HG03354 (cell line): ENCODE results near the gene SP140.
A peak's percentile ranks its signal among the peaks of the same experiment; 100 is the strongest.

Source experiments
- ATAC-seq: cut with Tn5 transposase; IDR thresholded peaks from one replicate; pipeline ENCODE4 v1.9.1; 2021; ENCODE audit warnings: mild to moderate bottlenecking; ENCODE audit not compliant: unreplicated experiment, poor library complexity, severe bottlenecking

The SP140 gene

DNA sequence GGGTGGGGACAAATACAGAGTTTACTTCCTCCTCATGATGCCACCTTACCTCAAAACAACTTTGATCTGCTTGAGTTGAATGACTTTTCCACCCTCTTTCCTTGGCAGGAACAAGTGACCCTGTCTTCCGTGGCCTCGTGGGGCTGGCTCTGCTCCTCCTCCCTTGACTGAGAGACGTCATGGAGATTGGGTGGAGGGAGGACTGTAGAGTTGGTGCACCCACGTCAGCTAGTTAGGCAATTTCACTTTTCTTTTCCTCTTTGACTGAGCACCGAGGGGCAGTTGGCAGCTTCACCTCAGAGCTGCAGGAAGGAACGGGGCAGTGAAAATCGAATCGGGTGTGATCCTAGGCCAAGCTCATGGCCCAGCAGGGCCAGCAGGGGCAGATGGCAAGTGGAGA, at the start of gene SP140:
TSS of gene SP140 (plus strand) at position 251 of the 400 bp plus-strand sequence. CDS start at position 360, 109 bp downstream.
- ATAC-seq: peak; percentile 82

DNA sequence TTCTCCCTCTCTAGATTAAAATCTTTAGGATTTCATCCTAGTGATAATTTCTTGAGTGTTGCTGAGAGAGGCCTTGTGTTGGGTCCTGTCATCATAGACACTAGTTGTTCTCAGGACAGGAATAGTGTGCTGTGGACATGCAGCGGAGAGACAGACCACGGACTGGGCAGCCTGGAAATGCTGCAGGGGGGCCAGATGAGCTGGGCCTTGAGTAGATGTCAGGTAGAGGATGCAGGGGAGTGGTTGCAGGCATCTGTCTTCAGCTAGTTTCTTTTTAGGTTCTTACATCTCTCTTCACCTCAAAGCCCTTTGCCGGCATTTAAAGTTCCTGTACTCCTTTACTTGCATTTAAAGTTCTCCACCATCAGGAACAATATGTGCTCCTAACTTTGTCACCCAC, 48.5 kb upstream of the SP140 start:
- no peak for ATAC-seq

DNA sequence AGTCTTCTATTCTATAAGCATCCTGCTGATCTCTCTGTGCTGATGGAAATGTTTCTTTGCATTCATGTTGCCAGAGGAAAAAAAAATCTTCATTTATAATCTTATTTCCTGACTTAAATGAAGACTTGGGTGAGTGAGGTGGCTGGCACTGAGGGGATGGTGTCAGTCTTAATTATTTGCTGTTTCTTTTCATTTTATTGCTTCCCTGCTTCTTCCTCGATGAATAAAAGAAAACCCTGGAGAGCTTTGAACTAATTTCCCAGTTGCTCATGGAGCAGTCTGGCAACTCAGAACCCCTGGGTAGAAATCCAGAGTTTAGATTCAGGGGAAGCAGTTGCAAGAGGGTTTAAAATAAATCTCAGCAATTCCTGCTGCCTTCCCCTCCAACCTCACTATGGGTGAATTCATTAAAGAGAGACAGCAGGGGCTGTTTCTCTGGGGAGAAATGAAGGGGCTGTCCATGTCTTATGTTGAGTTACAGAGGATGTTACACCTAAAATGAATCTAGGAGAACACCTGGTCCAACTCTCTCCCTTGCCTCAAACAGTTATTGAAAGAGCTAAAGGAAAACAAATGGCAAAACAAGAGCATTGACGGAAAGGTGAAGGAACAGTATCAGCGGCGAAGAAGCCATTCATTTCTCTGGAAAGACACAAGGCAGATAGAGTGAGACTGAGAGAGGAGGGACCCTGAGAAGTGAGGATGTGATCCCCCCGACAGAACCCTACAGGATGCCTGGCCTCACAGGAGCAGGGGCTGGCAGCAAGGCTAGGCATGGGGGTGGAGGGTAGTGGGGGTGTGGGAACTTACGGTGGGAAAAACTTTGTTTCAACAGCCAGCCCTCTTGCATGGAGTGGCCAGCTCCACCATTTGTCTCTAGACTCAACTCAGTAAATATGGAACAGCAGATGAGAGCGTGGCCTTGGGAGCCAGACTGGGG, 46.7 kb upstream of the SP140 start:
- ATAC-seq: no peak

DNA sequence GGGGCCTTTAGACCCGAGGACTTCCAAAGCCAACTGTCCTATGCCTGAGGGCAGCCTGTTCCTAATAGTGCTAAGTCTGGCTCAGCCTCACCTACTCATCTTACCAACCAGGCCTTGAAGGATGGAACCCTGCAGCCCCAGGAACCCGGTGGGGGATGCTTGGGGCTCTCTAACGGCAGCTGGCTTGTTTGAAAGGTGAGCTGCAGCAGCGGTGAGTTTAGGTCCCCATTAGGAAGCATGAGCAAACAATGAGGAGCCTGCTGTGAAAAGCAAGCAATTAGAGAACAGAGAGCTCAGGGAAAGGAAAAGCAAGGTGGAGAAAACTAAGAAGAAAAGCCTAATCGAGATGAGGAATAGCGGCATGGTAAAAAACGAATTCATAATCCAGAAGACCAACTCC, 45.6 kb upstream of the SP140 start:
- ATAC-seq: no peak

DNA sequence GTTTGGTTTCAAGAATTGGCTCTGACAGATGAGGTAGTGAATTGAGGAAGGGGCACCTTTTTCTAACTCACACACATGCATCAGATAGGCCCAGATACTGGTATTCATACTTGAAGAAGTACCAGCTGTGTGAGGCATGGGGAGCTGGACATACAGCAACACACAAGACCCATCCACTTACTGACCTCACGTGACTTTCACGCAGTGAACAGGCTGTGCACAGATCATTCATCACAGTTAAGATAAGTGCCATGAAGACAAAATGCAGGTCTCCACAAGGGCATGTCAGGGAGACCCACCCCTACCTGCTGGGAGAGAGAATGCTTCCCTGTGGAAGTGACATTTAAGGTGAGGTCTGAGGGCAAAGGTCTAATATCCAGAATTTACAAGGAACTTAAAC, 44.3 kb upstream of the SP140 start:
- no peak for ATAC-seq

DNA sequence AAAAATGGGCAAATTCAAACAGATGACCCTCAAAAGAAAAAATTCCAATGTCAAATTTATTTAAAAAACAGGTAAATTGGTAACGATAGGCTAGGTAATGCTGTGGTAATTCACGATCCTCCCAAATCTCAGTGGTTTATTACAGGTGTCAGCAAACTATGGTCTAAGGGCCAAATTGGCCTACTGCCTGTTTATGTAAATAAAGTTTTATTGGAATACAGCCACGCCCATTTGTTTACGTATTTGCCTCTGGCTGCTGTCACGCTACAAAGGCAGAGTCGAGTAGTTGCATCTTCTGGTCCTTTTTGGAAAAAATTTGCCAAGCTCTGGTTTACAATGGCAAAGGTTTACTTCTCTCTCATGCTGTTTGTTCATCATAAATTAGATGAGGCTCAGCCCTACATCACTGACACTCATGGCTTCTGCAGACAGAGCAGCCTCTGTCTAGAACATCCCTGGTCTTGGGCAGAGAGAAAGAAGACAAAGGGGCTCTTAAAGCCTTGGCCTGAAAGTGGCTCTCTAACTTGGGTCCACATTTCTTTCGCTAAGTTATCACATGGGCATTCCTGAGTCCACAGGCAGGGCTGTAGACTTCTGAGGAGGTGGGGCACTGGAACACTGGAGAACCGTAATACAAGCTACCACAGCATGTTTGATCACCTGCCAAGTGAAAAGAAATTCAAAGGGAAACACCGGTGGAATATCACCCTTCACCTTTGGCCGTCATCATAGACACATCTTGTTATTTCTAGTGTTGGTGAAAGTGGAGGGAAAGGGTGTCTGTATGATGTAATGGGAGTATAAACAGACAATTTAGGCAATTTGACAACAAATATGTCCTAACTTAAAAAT, 40.6 kb upstream of the SP140 start:
- ATAC-seq: no peak

DNA sequence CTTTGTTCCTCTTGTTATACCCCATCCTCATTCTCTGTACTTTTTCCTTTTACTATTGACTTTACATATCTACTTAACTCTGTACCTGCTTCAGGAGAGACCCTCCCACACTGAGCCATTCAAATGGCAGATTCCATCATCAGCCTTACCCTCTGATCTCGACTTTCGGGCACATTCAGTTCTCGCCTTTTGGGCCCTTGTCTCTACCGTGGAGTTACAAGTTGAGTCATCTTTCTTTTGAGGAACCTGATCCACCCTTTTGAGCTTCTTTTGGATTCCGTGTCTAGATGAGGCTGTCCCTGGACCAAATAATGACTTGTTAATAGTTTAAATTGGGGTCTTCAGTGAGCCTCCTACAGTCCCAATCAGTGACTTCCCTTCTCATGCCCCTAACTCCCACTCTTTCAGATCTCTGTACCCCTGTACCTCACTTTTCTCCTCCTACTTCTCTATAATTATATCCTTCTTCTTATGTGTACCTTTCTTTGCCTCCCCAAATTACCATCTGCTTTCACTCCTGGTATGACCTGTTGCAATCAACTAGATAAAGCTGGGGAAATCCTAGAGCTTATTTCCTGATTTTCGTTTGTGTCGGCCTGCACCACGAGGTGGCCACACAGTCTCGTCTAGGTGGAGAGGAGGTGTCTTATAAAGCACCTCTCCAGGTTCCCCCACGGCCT, 23.0 kb upstream of the SP140 start:
- peak; percentile 44 for ATAC-seq

DNA sequence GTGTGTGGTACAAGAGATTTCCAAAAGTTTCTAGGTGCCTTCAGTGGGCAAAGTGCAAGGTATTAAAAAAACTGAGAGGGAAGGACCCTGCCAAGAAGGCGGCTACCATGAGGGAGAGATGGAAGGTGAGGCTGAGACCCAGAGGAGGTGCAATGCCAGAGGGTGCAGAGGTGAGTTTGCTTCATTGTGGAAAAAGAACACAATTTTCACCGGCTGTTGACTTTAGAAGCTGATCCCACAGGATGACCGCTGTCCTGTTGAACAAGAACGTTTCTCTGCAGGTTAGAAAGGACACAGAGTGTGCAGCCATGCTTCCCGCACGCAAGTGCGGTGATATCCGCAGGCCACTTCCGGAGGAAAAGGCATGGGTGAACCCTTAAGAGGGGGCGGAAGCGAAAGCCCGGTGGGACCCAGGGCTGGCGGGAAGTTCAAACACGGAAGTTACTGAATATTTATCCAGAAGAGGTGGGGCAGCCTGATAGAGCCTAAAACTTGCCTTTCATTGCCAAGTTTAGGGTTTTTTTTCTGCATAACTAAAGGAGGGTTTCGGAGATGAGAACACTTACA, 22.3 kb upstream of the SP140 start:
- ATAC-seq: peak; percentile 49

DNA sequence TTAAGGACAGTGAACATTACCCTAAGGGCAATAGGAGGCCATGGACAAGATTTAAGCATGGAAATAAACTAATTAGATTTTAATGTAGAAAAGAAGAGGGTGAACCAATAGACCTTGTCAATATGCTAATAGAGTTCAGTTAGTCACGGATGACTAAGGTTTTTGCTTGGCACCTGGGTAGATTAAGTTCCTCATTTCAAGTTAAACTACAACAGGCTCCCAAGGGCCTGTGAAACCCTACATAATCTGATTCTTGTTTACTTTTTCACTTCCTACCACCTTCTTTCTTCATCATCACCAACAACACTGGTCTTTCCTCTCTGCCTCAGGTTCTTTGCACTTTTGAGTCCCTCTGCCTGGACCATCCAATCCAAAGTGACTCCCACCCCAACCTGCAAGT, 20.5 kb upstream of the SP140 start:
- ATAC-seq: peak; percentile 67

DNA sequence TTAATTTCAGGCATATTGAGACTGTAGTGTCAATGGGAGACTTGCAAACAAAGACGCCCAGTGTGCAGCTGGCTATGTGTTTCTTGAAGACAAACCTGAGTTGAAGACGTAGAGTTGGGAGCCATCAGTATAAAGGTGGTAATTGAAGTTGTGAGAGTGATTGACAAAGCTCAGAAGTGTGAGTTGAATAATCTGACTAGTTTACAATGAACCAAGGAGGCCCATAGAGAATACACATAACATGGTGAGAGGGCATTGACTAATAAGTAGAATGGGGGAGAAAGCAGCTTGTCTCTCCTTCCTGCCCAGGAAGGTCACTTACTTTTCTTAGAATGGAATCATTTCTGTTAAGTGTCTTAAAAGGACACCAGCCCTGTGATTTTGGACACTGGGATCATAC, 19.8 kb upstream of the SP140 start:
- peak; percentile 27 for ATAC-seq

DNA sequence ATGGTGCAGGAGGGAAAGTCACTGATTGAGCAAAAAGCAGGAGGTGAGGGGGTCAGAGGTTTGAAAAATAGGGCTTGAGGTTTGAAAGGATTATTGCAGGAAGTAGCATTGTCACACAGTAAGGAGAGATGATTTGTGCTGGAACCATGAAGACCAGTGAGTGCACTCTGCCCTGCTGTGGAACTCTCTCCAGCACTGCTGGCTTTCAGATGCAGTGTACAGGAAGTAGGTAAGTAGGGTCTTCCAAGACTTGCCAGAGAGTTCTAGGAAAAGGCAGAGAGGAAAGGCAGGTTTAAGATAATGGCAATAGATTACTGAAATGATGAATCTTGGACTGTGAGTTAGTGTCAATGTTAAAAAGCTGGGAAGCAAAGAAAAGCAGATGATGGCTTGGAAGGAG, 17.0 kb upstream of the SP140 start:
- no peak for ATAC-seq

DNA sequence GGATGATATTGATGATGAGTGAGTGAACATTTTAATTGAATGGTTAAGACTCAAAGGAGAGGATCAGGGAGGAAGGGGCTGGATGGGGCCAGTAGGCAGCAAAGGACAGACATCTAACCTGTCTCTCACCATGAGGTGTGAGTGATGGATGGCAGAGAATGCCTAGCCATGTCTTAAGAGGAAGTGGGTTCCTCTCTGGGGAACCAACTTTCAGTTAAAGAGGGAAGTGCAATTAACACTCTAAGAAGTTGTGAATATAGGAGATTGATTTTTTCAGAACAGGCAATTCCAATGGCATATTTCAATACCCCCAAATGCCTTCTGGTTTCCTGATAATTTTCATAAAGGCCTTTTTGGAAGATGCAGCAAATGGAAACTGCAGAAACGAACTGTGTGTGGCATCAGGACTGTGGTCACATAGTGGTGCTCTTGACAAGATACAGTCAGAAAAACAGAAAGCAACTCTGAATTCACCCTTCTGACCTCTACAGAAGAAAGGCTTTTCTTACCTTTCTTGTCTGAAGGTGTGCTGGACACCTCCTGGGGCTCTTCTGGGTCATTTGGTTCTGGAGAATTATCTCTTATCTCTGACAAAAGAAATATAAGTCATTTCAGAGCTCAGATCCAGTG, 16.0 kb upstream of the SP140 start:
- no peak for ATAC-seq

DNA sequence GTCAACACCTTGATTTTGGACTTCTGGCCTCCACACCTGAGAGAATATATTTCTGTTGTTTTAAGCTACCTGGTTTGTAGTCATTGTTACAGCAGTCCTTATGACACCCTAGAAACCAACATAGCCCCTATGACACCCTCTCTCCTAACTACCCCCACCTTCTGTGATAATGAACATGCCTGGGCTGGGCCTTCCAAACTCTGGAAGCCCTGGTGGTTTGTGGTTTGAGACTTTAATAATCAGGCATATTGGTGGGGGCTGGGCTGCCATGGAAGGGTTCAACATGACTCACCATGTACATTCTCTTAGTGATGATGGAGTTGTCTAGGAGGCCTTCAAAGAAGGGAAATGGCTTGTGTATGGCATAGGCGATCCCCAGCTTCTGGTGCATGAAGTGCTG, 9.0 kb upstream of the SP140 start:
- ATAC-seq: no peak

DNA sequence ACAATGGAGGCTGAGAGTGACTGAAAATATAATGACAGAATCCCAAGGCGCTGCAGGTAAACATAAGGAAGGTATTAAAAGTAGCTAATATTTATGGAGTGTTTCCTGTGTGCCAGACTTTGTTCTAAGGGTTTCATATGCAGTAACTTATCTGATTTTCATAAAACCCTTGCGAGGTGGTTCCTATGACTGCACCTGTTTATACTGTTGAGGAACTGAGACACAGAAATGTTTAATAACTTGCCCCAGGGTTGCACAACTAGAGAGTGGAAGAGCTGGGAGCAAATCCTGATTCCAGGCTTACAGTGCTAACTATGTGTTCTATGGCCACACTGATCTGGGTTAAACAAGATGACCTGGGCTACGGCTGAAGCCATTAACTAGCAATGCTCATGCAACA, 8.1 kb upstream of the SP140 start:
- ATAC-seq: peak; percentile 42

DNA sequence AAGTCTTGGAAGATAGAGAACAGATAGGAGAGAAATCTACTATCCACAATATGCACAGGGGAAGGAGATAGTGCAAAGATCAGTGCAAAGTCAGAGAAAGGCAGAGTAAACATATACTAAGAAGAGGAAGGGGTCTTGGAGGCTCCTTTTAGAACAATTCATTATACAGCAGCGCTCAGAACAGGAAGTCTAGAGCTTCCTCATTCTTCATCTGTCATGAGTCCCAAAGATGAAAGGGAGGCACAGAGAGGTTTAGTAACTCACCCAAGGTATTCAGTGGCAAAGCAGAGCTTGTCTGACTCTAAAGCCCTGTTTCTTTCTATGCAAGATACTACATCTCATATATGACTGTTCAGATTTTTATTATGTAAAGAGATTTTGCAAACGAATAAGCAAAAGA, 7.1 kb upstream of the SP140 start:
- ATAC-seq: no peak

DNA sequence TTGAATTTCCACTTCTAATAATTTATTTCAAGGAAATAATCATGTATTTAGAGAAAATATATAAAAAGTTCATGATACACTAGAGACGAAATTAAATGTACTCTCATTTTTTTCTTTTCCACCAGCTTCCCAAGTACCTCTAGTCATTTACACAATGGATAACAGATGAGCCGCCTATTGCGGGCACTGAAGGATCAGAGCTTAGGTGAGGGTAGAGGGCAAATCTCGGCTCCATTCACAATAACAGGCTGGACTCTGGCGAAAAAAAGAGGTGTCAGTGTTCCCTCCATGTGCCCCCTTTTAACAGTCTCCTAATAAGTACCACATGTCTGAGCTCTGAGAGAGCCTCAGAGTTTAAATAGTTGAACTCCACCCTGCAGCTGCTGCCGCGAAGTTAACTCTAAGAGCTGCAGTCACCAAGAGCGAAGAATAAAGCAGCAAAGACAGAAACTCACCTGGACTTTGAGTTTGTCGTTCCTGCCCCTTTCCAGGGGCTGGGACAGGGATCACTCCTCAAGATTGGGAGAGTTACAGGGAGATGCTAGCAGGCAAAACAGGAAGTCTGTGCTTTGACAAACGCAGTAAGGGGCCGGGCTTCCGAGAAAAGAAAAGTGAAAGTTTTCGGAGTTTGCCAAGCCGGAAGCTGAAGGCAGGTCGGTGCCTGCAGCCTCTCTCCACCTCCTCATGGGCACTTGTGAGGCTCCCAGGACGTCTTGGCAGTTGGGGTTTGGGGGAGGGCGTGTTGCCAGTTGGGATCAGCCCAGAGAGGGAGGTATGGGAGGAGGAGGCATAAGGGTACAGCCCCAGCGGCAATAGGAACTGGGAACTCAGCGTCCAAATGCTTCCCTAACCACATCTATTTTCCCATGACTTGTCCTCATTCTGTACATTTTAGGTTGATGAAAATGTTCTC, 5.9 kb upstream of the SP140 start, which contains the start of gene SP110:
TSS of gene SP110 (minus strand) at position 566 of the 913 bp plus-strand sequence. CDS start 3,057 bp downstream, outside the sequence.
- ATAC-seq: peak; percentile 89

DNA sequence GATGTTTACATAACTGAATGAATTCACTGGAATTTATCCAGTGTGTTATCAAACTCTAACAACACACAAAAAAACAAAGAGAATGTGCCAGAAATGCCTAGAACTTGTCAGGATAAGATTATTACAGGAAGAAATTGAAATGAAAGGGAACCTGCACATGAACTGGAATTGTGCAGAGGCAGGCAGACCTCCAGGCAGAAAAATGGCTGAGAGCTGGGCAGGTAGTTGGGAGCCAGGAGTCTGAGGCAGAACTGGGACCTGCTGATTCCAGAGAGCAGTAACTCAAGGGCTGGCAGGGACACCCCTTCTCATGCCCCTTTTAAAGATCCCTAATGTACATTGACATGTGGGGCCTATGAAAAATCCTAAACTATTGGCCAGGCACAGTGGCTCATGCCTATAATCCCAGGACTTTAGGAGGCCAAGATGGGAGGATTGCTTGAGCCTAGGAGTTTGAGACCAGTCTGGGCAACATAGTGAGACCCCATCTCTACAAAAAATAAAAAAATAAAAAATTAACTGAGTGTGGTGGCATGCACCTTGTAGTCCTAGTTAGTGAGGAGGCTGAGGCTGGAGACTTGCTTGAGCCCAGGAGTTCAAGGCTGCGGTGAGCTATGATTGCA, 5.1 kb upstream of the SP140 start:
- no peak for ATAC-seq

DNA sequence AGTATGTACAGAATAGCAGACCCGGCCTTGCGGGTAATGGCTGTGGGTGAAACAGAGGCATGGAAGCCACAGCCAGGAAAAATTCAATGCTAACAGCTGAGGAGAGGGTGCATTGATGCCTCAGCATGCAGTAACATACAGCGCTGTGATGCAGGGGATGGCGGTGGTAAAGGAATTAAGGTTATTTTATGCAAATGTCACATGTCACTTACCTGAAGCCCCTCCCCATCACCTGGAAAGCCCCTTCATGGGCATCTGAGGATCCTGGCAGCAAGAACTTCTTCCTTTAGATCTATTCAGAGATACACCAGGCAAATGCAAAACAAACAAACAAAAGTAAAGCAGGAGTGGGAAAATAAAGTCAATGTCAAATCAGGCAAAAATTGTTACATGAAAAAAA, 4.0 kb upstream of the SP140 start:
- no peak for ATAC-seq
